Adrenal gland (tissue), 12 donors: ENCODE results near the gene PARP2. TPM values are rescaled to one million over a fixed set of nuclear protein-coding genes. Genes with fewer than 3 reads are reported as not detected.

Experiments
- DNase-seq, 7 donors: peaks; one replicate each; pipeline ENCODE4 v3.0.0-alpha.2; 2019 to 2020
- H3K27ac ChIP-seq, 5 donors: fragments of 200-600 bp; sonication (generic) in 4 of 5; 1 replicate in 3 of 5; 2 replicates in 2 of 5; pipeline versions ENCODE4 v1.5.1 to v1.8.0; 2016 to 2020; ENCODE audit warnings: mild to moderate bottlenecking in 1 of 5
- H3K27me3 ChIP-seq: fragments of 200-600 bp; 2 replicates; pipeline ENCODE4 v1.8.0; 2021
- H3K36me3 ChIP-seq, 2 donors: fragments of 200-600 bp; replicated peaks in 1 of 2; 1 replicate in 1 of 2; 2 replicates in 1 of 2; pipeline versions ENCODE4 v1.5.1 to v1.8.0; 2018 to 2022
- H3K4me1 ChIP-seq, 2 donors: fragments of 200-600 bp; replicated peaks in 1 of 2; 1 replicate in 1 of 2; 2 replicates in 1 of 2; pipeline versions ENCODE4 v1.5.1 to v1.8.0; 2018 to 2021
- H3K4me3 ChIP-seq, 4 donors: fragments of 200-600 bp; sonication (generic) in 3 of 4; one replicate each; pipeline ENCODE4 v1.5.1; 2016 to 2018
- H3K9me3 ChIP-seq, 3 donors: fragments of 200-600 bp; sonication (generic) in 1 of 3; replicated peaks in 1 of 3; 1 replicate in 2 of 3; 2 replicates in 1 of 3; pipeline versions ENCODE4 v1.5.1 to v1.8.0; 2016 to 2021
- CTCF ChIP-seq, 6 experiments: fragments of 450-650 bp in 4 of 6; fragments of 200-600 bp in 2 of 6; sonication (generic) in 1 of 6; IDR thresholded peaks; 1 replicate in 5 of 6; 2 replicates in 1 of 6; pipeline versions ENCODE4 v1.5.1 to v1.8.0; 2016 to 2021; ENCODE audit warnings: antibody characterized with exemption in 6 of 6, mild to moderate bottlenecking in 2 of 6, moderate library complexity in 1 of 6
- POLR2A ChIP-seq, 2 donors: fragments of 450-650 bp; IDR thresholded peaks; one replicate each; pipeline ENCODE4 v1.6.1; 2017; ENCODE audit warnings: antibody characterized with exemption in 2 of 2, mild to moderate bottlenecking in 2 of 2, moderate library complexity in 1 of 2
- WGBS, 4 donors: extraction: QIAGEN DNeasy Blood & Tissue Kit in 2 of 4; methylation state at CpG; one replicate each; pipeline versions ENCODE4 v1.1.5 to v1.1.7; 2013 to 2017; 5-methylcytosine and 5-hydroxymethylcytosine counted together
- intact Hi-C, 2 donors: fragments of 100-400 bp; cut with DNase I; formaldehyde crosslinking; loops; one replicate each; pipeline versions ENCODE4 v1.14.1 to v1.15.0; 2022 to 2023
- polyA plus RNA-seq, 3 donors: library from polyadenylated mRNA; stranded (reverse); fragments of 200-250 nt in 2 of 3; fragments of 350-450 nt in 1 of 3; fragmentation: Illumina TruSeq in 1 of 3; extraction: RNeasy Lipid Tissue Mini Kit (QIAGEN cat#74804) in 1 of 3; gene quantifications; one replicate each; pipeline ENCODE4 v1.2.3, GENCODE V29; 2013 to 2014
- small RNA-seq, 2 donors: library from RNA; depleted of rRNA; stranded (forward); fragments of <200 nt; gene quantifications; one replicate each; pipeline ENCODE3, GENCODE V24; 2016
- total RNA-seq, 9 donors: library from RNA; depleted of rRNA in 4 of 9; stranded (reverse); fragments of >200 nt in 4 of 9; fragments of 120-200 nt in 1 of 9; fragmentation: NEBNext Ultra II Directional in 1 of 9; extraction: Animal tissue kit (Norgen Biotek cat#: 25700) in 1 of 9; gene quantifications; one replicate each; pipeline versions ENCODE4 v1.1.0 to v1.2.4, GENCODE V29; 2013 to 2023
- donor health status: healthy with polysubstance abuse.
- donor health status: Bipolar disorder and iron deficiency.
- donor health status: DM: yes; HTN: yes; CAD: no.
- donor health status: DM: no; HTN: no; CAD: no.
- donor health status: DM: no; HTN: no; CAD: no.
- donor health status: DM: yes; HTN: yes; CAD: no.

PARP2 gene
- total and polyA plus RNA-seq, 12 donors: 8.5 to 55.2 (median 24.4) TPM

GRCh38 chr14:20400965-20401593 is 57.6 kb downstream of the PARP2 start:
- Histone ChIP-seq H3K4me3 (no peak overlapping the region), H3K4me1 (no peaks in the 10 kb centered on the region), H3K27ac (no peak overlapping the region), H3K36me3 (peaks cover 0 to 88% of the 10 kb centered on the region in 2 donors), H3K9me3 (no peaks in the 10 kb centered on the region), H3K27me3 (no peaks in the 10 kb centered on the region)
- 91 to 94% (median 93%) methylated on average over 10 of the region's 10 CpGs for WGBS, 4 donors
- TF ChIP-seq CTCF (IDR thresholded peaks at IDR 0.05) (no peak), POLR2A (IDR thresholded peaks at IDR 0.05) (no peak)
- intact Hi-C loops: loop anchor here (10.0 kb wide), 2 partner anchors 46 to 204 kb away; no protein-coding TSS in a partner anchor
- DNase-seq: no peak

GRCh38 chr14:20403521-20403920 is 60.1 kb downstream of the PARP2 start:
- 94 to 97% (median 96%) methylated on average over 11 of the region's 11 CpGs for WGBS, 4 donors
- peak in 1 of 7 donors; percentile 7 for DNase-seq
- Histone ChIP-seq H3K36me3 (peaks cover 0 to 89% of the 10 kb centered on the region in 2 donors), H3K4me3 (no peak overlapping the region), H3K27ac (no peak overlapping the region), H3K9me3 (no peaks in the 10 kb centered on the region), H3K27me3 (no peaks in the 10 kb centered on the region), H3K4me1 (no peaks in the 10 kb centered on the region)
- intact Hi-C loops: loop anchor here (10.0 kb wide), 2 partner anchors 49 to 201 kb away; no protein-coding TSS in a partner anchor
- TF ChIP-seq POLR2A (IDR thresholded peaks at IDR 0.05) (no peak), CTCF (IDR thresholded peaks at IDR 0.05) (no peak)

Small RNA genes within 50 kb of the gene (small RNA-seq; reads per million reads assigned to genes)
- gene SNORA79B (0 reads per million in 2 donors), gene SNORD126 (166 to 187 reads per million in 2 donors)

Other genes starting within 250 kb of the PARP2 start
- gene OR4K17, start 232.9 kb upstream of the PARP2 start, total RNA-seq: not detected
- gene OR4K17, start 232.9 kb upstream of the PARP2 start, polyA plus RNA-seq: not detected
- not detected for gene OR4N5, start 204.8 kb upstream of the PARP2 start, total RNA-seq
- not detected for gene OR4N5, start 204.8 kb upstream of the PARP2 start, polyA plus RNA-seq
- gene OR11G2, start 152.7 kb upstream of the PARP2 start, total RNA-seq: not detected
- gene OR11G2, start 152.7 kb upstream of the PARP2 start, polyA plus RNA-seq: not detected
- not detected for gene OR11H6, start 119.9 kb upstream of the PARP2 start, total RNA-seq
- not detected for gene OR11H6, start 119.9 kb upstream of the PARP2 start, polyA plus RNA-seq
- not detected for gene OR11H7, start 114.7 kb upstream of the PARP2 start, total RNA-seq
- gene OR11H7, start 114.7 kb upstream of the PARP2 start, polyA plus RNA-seq: not detected
- gene OR11H4, start 104.3 kb upstream of the PARP2 start, total RNA-seq: not detected
- not detected for gene OR11H4, start 104.3 kb upstream of the PARP2 start, polyA plus RNA-seq
- gene TTC5, start 37.7 kb upstream of the PARP2 start, total RNA-seq: 10 to 100 TPM in 7 of 9 donors, 1 to 10 TPM in 2; 7.9 to 28.6 (median 18.1) TPM
- 10 to 100 TPM in 1 of 3 donors, 1 to 10 TPM in 2; 3.9 to 12.7 (median 9.2) TPM for gene TTC5, start 37.7 kb upstream of the PARP2 start, polyA plus RNA-seq
- 10 to 100 TPM; 16.8 to 42.7 (median 31.8) TPM for gene CCNB1IP1, start 10.4 kb upstream of the PARP2 start, total RNA-seq
- gene CCNB1IP1, start 10.4 kb upstream of the PARP2 start, polyA plus RNA-seq: 10 to 100 TPM; 21.2 to 62.5 (median 41.9) TPM
- 10 to 100 TPM in 8 of 9 donors, 1 to 10 TPM in 1; 8.7 to 59.8 (median 35.6) TPM for gene TEP1, start 69.9 kb downstream of the PARP2 start, total RNA-seq
- gene TEP1, start 69.9 kb downstream of the PARP2 start, polyA plus RNA-seq: 10 to 100 TPM; 22.9 to 39.7 (median 24.9) TPM
- under 1 TPM in 8 of 9 donors, not detected in 1; 0.18 to 0.95 (median 0.37) TPM for gene KLHL33, start 92.5 kb downstream of the PARP2 start, total RNA-seq
- gene KLHL33, start 92.5 kb downstream of the PARP2 start, polyA plus RNA-seq: under 1 TPM; 0.13 to 0.64 (median 0.17) TPM
- 10 to 100 TPM; 25.0 to 57.2 (median 37.4) TPM for gene OSGEP, start 111.2 kb downstream of the PARP2 start, total RNA-seq
- gene OSGEP, start 111.2 kb downstream of the PARP2 start, polyA plus RNA-seq: 100 to 1,000 TPM in 2 of 3 donors, 10 to 100 TPM in 1; 31.8 to 102 (median 102) TPM
- 100 to 1,000 TPM in 8 of 9 donors, 10 to 100 TPM in 1; 98.4 to 206 (median 165) TPM for gene APEX1, start 111.6 kb downstream of the PARP2 start, total RNA-seq
- gene APEX1, start 111.6 kb downstream of the PARP2 start, polyA plus RNA-seq: 100 to 1,000 TPM in 2 of 3 donors, 10 to 100 TPM in 1; 94.1 to 304 (median 125) TPM
- 10 to 100 TPM; 10.6 to 60.1 (median 28.6) TPM for gene PIP4P1, start 117.8 kb downstream of the PARP2 start, total RNA-seq
- gene PIP4P1, start 117.8 kb downstream of the PARP2 start, polyA plus RNA-seq: 10 to 100 TPM; 31.9 to 37.6 (median 36.3) TPM
- gene PNP, start 125.8 kb downstream of the PARP2 start, total RNA-seq: 10 to 100 TPM in 7 of 9 donors, 1 to 10 TPM in 2; 5.4 to 57.5 (median 17.4) TPM
- 100 to 1,000 TPM in 1 of 3 donors, 10 to 100 TPM in 2; 14.3 to 101 (median 25.6) TPM for gene PNP, start 125.8 kb downstream of the PARP2 start, polyA plus RNA-seq
- gene RNASE10, start 161.9 kb downstream of the PARP2 start, total RNA-seq: under 1 TPM in 5 of 9 donors, not detected in 4; 0.21 to 0.75 (median 0.58) TPM
- under 1 TPM in 2 of 3 donors, not detected in 1; 0.30 to 0.32 TPM for gene RNASE10, start 161.9 kb downstream of the PARP2 start, polyA plus RNA-seq
- not detected for gene RNASE9, start 217.4 kb downstream of the PARP2 start, total RNA-seq
- not detected for gene RNASE9, start 217.4 kb downstream of the PARP2 start, polyA plus RNA-seq
- under 1 TPM in 1 of 9 donors, not detected in 8; 0.11 TPM for gene RNASE11, start 244.4 kb downstream of the PARP2 start, total RNA-seq
- under 1 TPM in 1 of 3 donors, not detected in 2; 0.57 TPM for gene RNASE11, start 244.4 kb downstream of the PARP2 start, polyA plus RNA-seq
- not detected for gene RNASE12, start 247.7 kb downstream of the PARP2 start, total RNA-seq
- gene RNASE12, start 247.7 kb downstream of the PARP2 start, polyA plus RNA-seq: not detected